ENCODE measurements around the gene HLTF. TPM values are rescaled to one million over a fixed set of nuclear protein-coding genes. Genes with fewer than 3 reads are reported as not detected.
"Not testable (repeated sequence)": the region's sequence is repeated elsewhere in the genome, so short reads cannot be mapped to it uniquely, and the experiment has no call there.

The HLTF gene
- polyA plus RNA-seq, 4 donors, result 41.1 to 57.8 (median 43.0) TPM

DNA sequence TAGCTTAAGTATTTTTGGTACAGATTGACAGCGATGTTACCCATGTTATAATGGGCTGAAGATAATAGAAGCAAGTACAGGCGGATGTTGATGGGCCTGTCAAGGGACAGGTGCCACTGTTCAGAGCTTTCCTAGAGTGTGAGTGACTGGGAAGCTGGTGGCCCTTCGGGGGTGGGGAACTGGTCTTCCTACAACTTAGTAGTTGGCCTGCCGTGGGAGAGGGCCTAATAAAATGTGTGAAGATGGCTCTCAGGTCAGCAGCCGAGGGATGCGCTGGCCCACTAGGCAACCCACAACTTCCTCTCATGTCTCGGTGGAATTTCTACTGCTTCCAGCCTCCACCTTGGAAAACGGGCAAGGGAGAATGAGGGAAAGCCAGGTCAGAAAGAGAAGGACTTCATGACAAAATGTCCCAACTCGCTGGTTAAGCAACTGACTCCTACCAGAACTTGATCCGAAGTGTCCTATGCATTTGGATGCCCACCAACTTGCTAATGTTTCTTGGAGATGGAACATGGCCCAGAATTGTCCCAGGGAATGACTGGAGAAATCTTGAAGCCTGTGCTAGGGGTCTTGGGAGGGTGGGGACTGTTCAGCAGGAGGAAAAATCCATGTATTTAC is 93.6 kb downstream of the HLTF start:
- no peak for DNase-seq (ENCODE audit: low read depth in 4 of 4, low spot score in 3 of 4)

- DNase-seq (ENCODE audit: low read depth in 4 of 4, low spot score in 3 of 4), result no peak
Measured at GRCh38 chr3:148992027-148992634, 94.2 kb downstream of the HLTF start.

DNA sequence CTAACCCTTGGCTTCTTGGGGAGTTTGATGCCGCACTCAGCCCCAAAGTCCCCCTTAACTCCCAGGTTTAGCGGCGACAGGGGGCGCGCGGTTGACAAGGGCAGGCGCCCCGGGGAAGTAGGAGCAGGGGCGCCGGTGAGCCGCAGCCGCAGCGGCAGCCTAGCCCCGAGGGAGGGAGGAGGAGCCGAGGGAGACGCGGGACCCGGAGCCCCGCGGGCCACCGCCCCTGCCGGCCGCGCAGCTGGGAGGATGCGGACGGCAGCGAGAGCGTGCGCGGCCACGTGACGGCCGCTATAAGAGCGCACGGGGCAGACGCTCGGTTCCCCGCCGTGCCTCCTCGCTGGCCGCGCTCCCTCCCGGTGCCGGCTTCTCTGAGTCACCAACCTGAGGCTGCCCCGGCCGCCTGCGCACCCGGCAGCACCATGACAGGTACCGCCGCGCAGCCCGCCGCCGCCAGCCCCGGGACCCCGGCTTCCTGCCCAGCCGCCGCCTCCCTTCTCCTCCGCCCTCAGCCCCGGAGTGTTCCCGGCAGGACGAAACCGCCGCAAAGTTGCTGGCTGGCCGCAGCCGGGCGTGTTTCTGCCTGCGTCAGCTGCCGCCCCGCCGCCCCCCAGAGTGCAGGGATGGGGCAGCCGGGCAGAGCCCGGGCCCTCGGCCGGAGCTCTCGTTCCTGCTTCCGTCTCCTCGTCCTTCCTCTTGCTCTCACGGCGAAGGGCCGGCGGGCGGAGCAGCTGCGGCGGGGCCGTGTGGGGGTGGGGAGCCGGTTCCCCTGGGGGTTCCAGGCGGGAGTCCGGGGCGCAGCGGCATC is 94.9 kb downstream of the HLTF start, which contains the start of gene GYG1:
Gene GYG1, plus strand, starts transcription at position 322 of the 808 bp plus-strand sequence. Its CDS starts 101 bp downstream, at position 423.
- DNase-seq (ENCODE audit: low read depth in 4 of 4, low spot score in 3 of 4), result peak in 3 of 4 donors; percentile 12 to 37 (median 33)

GRCh38 chr3:148990236-148990635 is 96.1 kb downstream of the HLTF start:
- DNase-seq (ENCODE audit: low read depth in 4 of 4, low spot score in 3 of 4), result no peak

DNA sequence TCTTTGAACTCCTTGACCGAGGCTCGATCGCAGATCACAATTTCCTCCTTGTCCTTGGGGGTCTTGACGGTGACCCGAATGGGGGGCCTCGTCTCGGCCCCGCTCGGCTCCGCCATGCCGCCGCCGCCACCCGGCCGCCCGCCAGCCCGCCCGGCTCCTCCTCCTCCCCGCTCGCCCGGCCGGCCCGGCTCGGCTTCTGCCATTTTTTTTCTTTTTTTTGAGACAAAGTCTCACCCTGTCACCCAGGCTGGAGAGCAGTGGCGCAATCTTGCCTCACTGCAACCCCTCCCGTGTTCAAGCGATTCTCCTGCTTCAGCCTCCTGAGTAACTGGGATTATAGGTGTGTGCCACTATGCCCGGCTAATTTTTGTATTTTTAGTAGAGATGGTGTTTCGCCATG is 98.8 kb downstream of the HLTF start:
- not testable (repeated sequence) for DNase-seq (ENCODE audit: low read depth in 4 of 4, low spot score in 3 of 4)

DNA sequence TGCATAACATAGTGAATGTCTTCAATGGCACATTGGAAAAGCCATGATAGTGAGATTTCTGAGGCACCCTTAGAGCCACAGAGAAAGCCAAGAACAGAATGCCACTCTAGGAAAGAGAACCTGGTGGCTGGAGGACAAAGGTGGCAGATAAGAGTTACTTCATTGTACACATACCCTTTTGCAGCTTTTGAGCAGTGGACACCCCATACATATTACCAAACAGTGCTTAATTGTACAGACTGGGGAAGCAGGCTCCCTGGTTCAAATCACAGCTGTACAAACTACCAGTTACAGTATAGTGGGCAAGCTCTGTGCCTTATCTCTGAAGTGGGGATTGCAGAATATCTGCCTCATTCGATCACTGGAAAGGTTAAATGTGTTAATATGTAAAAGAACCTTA is 105.1 kb downstream of the HLTF start:
- DNase-seq (ENCODE audit: low read depth in 4 of 4, low spot score in 3 of 4), result no peak

Other genes with a start within 250 kb of the HLTF start
- gene CPA3, start 221.2 kb downstream of the HLTF start, polyA plus RNA-seq (ENCODE audit: insufficient read length in 4 of 4), result under 1 TPM; 0.37 to 0.68 (median 0.60) TPM
- 10 to 100 TPM; 26.1 to 45.4 (median 35.4) TPM for gene GYG1, start 95.0 kb downstream of the HLTF start, polyA plus RNA-seq (ENCODE audit: insufficient read length in 4 of 4)
- 10 to 100 TPM; 21.1 to 37.8 (median 34.2) TPM for gene HPS3, start 43.1 kb upstream of the HLTF start, polyA plus RNA-seq (ENCODE audit: insufficient read length in 4 of 4)
- 1 to 10 TPM in 1 of 4 donors, under 1 TPM in 3; 0.81 to 1.6 (median 0.91) TPM for gene CP, start 135.3 kb upstream of the HLTF start, polyA plus RNA-seq (ENCODE audit: insufficient read length in 4 of 4)
- 10 to 100 TPM; 14.2 to 37.3 (median 25.0) TPM for gene TM4SF18, start 247.1 kb upstream of the HLTF start, polyA plus RNA-seq (ENCODE audit: insufficient read length in 4 of 4)